HepG2 (cell line): ENCODE data around the gene NOTUM. TPM values are rescaled to one million over a fixed set of nuclear protein-coding genes. Genes with fewer than 3 reads are reported as not detected.

Experiments
- ATAC-seq: fragments of 200-7000 bp; cut with Tn5 transposase; 3 replicates; pipeline ENCODE4 v1.9.1; 2020; ENCODE audit warnings: mild to moderate bottlenecking, moderate library complexity
- BruUV-seq: library from RNA; stranded (reverse); fragments of 400-500 nt; replicated peaks from 2 replicates; lab custom pipeline; 2021; lab: Mats Ljungman, UMichigan
- CTCF ChIA-PET: fragments of 300-600 bp; formaldehyde crosslinking; extraction: SDS; loops from one replicate; lab custom pipeline; 2021; ENCODE audit warnings: low total read pairs, inconsistent platforms, low intra/inter-chr PET ratio; lab: Yijun Ruan, JAX
- POLR2A ChIA-PET: fragments of 350-600 bp; sonication (Branson Sonifier 250); formaldehyde crosslinking; loops from one replicate; lab custom pipeline; 2020; ENCODE audit warnings: antibody characterized with exemption, inconsistent platforms; lab: Yijun Ruan, JAX
- DNase-seq: peaks from one replicate; pipeline ENCODE4 v3.0.0-alpha.2; 2015; ENCODE audit warnings: low spot score
- FAIRE-seq: peaks from 3 replicates; lab custom pipeline; 2011; peaks lifted over from hg19 to GRCh38; lab: Jason Lieb, UNC
- H2AFZ ChIP-seq: one replicate; pipeline ENCODE4 v1.6.1; 2011; ENCODE audit warnings: low read length, inconsistent platforms
- H3K27ac ChIP-seq: fragments of 300-600 bp; 3 replicates; pipeline ENCODE4 v1.8.0; 2011; ENCODE audit warnings: mixed run types, mild to moderate bottlenecking, mixed read lengths, low read length, inconsistent platforms; ENCODE audit not compliant: insufficient read depth; ENCODE audit errors: extremely low read length
- H3K27me3 ChIP-seq, 2 experiments: fragments of 200-600 bp in 1 of 2; 2 replicates in 1 of 2; 3 replicates in 1 of 2; pipeline versions ENCODE4 v1.6.0 to v1.8.0; 2011; ENCODE audit warnings: low read length in 2 of 2, mild to moderate bottlenecking in 2 of 2, moderate library complexity in 2 of 2, inconsistent platforms in 1 of 2; ENCODE audit not compliant: insufficient read depth in 2 of 2, control insufficient read depth in 1 of 2
- H3K36me3 ChIP-seq, 2 experiments: fragments of 200-600 bp in 1 of 2; replicated peaks in 1 of 2; 2 replicates in 1 of 2; 3 replicates in 1 of 2; pipeline versions ENCODE4 v1.5.1 to v1.8.0; 2011; ENCODE audit warnings: low read length in 2 of 2, inconsistent platforms in 1 of 2; ENCODE audit not compliant: insufficient read depth in 2 of 2, control insufficient read depth in 1 of 2
- H3K4me1 ChIP-seq: 2 replicates; pipeline ENCODE4 v1.5.1; 2012; ENCODE audit warnings: low read length, inconsistent platforms; ENCODE audit not compliant: insufficient read depth
- H3K4me2 ChIP-seq: 2 replicates; pipeline ENCODE4 v1.6.0; 2011; ENCODE audit warnings: low read depth, low read length, inconsistent platforms
- H3K4me3 ChIP-seq, 3 experiments: fragments of 200-600 bp in 1 of 3; sonication (generic), shearing (Covaris generic) in 1 of 3; replicated peaks in 1 of 3; 2 replicates each; pipeline ENCODE4 v1.5.1; 2011 to 2016; ENCODE audit warnings: low read length in 3 of 3, inconsistent platforms in 2 of 3, low read depth in 2 of 3, mild to moderate bottlenecking in 2 of 3, control low read depth in 1 of 3, mixed read lengths in 1 of 3; ENCODE audit not compliant: insufficient read depth in 1 of 3
- H3K79me2 ChIP-seq: one replicate; pipeline ENCODE4 v1.6.1; 2011; ENCODE audit warnings: low read length, inconsistent platforms; ENCODE audit not compliant: insufficient read depth
- H3K9ac ChIP-seq: 2 replicates; pipeline ENCODE4 v1.6.0; 2011; ENCODE audit warnings: mild to moderate bottlenecking, low read depth, low read length, inconsistent platforms; ENCODE audit not compliant: insufficient read depth
- H3K9me3 ChIP-seq: 2 replicates; pipeline ENCODE4 v1.5.1; 2012; ENCODE audit warnings: mild to moderate bottlenecking, low read length
- H4K20me1 ChIP-seq: 2 replicates; pipeline ENCODE4 v1.6.0; 2011; ENCODE audit warnings: inconsistent platforms, mild to moderate bottlenecking, low read length, moderate library complexity; ENCODE audit not compliant: insufficient read depth
- THYN1 ChIP-seq: sonication (generic); formaldehyde crosslinking; IDR thresholded peaks from 2 replicates; pipeline ENCODE4 v1.8.1; 2023; ENCODE audit warnings: low read depth, mild to moderate bottlenecking, moderate library complexity, missing genetic modification reagents, borderline replicate concordance
- ZNF350 ChIP-seq: sonication (generic); formaldehyde crosslinking; IDR thresholded peaks from 2 replicates; pipeline ENCODE4 v1.4.0; 2020; ENCODE audit warnings: mild to moderate bottlenecking, low read depth, missing genetic modification reagents, borderline replicate concordance
- ZSCAN22 ChIP-seq: sonication (generic); formaldehyde crosslinking; IDR thresholded peaks from 2 replicates; pipeline ENCODE4 v1.4.0; 2020; ENCODE audit warnings: mild to moderate bottlenecking, missing genetic modification reagents
- WGBS: methylation state at CpG from one replicate; pipeline ENCODE4 v1.1.6; 2017; ENCODE audit warnings: low lambda C conversion rate; 5-methylcytosine and 5-hydroxymethylcytosine counted together
- in situ Hi-C: cut with HindIII; loops from 2 replicates; pipeline ENCODE4 v1.10.0; 2017; ENCODE audit warnings: low pct_unique_long_range_greater_than_20kb; ENCODE audit not compliant: extremely low pct_ligation_motif_present
- intact Hi-C: fragments of 100-400 bp; cut with micrococcal nuclease; formaldehyde crosslinking; loops from one replicate; pipeline ENCODE4 v1.10.0; 2022; ENCODE audit not compliant: unreplicated experiment
- polyA plus RNA-seq, 8 experiments: library from polyadenylated mRNA; depleted of rRNA in 3 of 8; stranded (reverse) in 7 of 8; unstranded in 1 of 8; fragments of >200 nt; fragmentation: Illumina TruSeq in 4 of 8; extraction: Trizol in 4 of 8; gene quantifications; 2 replicates each; pipeline versions ENCODE4 v1.2.1 to v1.2.3, GENCODE V29; 2011 to 2016; ENCODE audit warnings: low read depth in 4 of 8, missing spikeins in 1 of 8, mixed read lengths in 1 of 8; ENCODE audit not compliant: insufficient read depth in 1 of 8
- total RNA-seq, 5 experiments: library from RNA; depleted of rRNA; stranded (reverse); fragments of >200 nt; fragmentation: Illumina TruSeq; extraction: Trizol; gene quantifications; 2 replicates each; pipeline ENCODE4 v1.2.3, GENCODE V29; 2016; ENCODE audit warnings: low read depth in 1 of 5
- TF ChIP-seq, protein P1 (sequence below): sonication (generic); formaldehyde crosslinking; IDR thresholded peaks from 2 replicates; pipeline ENCODE4 v1.8.0; 2022; ENCODE audit warnings: missing genetic modification reagents, mild to moderate bottlenecking, inconsistent platforms, borderline replicate concordance
- TF ChIP-seq, protein P2 (sequence below): sonication (generic); formaldehyde crosslinking; conservative IDR thresholded peaks from 2 replicates; pipeline ENCODE4 v1.4.0; 2020; ENCODE audit warnings: mild to moderate bottlenecking, missing genetic modification reagents, moderate library complexity
- TF ChIP-seq, protein P3 (sequence below): sonication (generic); formaldehyde crosslinking; IDR thresholded peaks from 2 replicates; pipeline ENCODE4 v1.8.0; 2022; ENCODE audit warnings: mild to moderate bottlenecking, missing genetic modification reagents, borderline replicate concordance
- TF ChIP-seq, protein P4 (sequence below): sonication (generic); formaldehyde crosslinking; IDR thresholded peaks from 2 replicates; pipeline ENCODE4 v1.8.1; 2022; ENCODE audit warnings: low read depth, mild to moderate bottlenecking, missing genetic modification reagents
- TF ChIP-seq, protein P5 (sequence below): sonication (generic); formaldehyde crosslinking; conservative IDR thresholded peaks from 2 replicates; pipeline ENCODE4 v1.8.0; 2022; ENCODE audit warnings: missing genetic modification reagents

The NOTUM gene
- total and polyA plus RNA-seq, 2 of the 13 experiments (the other 11 are each of a cell fraction or from before 2014, with no cell fraction given), result 150 to 160 TPM

DNA sequence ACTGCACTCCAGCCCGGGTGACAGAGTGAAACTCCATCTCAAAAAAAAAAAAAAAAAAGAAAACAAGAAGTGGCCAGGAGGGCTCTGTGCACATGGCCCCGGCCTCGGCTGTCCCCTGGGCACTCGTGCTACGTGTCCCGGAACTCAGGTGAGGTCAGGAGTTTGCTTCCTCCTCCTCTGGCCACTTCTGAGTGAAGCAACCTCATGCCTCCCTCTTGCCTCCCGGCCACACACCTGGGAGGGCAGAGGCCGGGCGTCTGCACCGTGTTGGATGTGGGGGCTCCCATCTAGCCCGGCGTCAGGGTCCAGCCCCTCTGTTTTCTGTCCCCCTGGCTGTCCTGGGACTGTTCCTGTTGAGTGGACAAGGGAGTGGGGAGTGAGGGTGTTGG, 38.6 kb upstream of the NOTUM start (continued):
- TF ChIP-seq ZSCAN22 (CRISPR knock-in tag), result no peak
- TF ChIP-seq, protein P1, sequence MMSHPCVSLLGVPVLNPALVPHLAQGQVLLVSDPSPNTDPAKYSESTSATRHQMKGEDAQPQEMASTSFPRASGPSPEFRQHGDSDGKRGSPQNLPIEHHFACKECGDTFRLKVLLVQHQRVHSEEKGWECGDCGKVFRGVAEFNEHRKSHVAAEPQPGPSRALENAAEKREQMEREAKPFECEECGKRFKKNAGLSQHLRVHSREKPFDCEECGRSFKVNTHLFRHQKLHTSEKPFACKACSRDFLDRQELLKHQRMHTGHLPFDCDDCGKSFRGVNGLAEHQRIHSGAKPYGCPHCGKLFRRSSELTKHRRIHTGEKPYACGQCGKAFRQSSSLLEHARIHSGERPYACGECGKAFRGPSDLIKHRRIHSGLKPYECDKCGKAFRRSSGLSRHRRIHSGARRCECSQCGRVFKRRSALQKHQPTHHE, result no peak
- TF ChIP-seq, protein P2, sequence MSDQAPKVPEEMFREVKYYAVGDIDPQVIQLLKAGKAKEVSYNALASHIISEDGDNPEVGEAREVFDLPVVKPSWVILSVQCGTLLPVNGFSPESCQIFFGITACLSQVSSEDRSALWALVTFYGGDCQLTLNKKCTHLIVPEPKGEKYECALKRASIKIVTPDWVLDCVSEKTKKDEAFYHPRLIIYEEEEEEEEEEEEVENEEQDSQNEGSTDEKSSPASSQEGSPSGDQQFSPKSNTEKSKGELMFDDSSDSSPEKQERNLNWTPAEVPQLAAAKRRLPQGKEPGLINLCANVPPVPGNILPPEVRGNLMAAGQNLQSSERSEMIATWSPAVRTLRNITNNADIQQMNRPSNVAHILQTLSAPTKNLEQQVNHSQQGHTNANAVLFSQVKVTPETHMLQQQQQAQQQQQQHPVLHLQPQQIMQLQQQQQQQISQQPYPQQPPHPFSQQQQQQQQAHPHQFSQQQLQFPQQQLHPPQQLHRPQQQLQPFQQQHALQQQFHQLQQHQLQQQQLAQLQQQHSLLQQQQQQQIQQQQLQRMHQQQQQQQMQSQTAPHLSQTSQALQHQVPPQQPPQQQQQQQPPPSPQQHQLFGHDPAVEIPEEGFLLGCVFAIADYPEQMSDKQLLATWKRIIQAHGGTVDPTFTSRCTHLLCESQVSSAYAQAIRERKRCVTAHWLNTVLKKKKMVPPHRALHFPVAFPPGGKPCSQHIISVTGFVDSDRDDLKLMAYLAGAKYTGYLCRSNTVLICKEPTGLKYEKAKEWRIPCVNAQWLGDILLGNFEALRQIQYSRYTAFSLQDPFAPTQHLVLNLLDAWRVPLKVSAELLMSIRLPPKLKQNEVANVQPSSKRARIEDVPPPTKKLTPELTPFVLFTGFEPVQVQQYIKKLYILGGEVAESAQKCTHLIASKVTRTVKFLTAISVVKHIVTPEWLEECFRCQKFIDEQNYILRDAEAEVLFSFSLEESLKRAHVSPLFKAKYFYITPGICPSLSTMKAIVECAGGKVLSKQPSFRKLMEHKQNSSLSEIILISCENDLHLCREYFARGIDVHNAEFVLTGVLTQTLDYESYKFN (CRISPR knock-in tag), result no peak
- TF ChIP-seq, all 625 proteins: peak for 97

DNA sequence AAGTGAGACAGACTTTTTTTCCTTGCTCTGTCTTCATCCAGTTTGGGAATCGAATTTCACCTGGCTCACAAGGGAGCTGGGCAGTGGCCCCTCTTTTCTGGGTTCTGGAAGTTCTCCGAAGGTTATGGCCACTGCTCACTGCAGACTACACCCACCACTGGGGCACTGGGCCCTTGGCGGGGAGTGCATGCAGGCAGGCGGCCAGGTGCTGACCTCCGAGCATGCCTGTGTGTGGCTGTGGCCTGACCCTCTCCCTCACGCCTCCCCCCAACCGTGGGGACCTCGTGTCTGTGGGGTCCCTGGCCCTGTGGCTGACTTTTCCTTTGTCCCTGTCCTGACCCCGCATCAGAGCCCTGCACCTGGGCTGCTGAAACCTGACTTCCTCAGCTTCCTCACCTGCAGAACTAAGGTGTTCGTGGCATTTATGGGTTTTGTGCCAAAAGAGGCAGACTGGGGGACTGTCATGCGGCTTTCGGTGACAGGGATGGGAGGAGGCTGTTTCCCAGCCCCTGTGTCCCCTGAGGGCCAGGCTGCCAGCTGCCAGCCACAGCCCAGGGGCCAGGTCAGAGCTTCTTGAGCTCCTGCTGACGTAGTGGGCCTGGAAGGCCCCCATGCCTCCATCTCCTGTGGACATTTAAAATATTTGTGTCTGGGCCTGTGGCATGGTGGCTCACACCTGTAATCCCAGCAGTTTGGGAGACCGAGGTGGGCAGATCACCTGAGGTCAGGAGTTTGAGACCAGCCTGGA, 37.9 kb upstream of the NOTUM start:
- ChIA-PET POLR2A (interaction anchor here (3.2 to 16.1 kb wide), 5 partner anchors 19 to 45 kb away, joined by 11 to 470 read pairs (median 72); partner anchors contain the start of genes ASPSCR1, CENPX, LRRC45 and NOTUM), CTCF (interaction anchor here (0.9 to 5.6 kb wide), 3 partner anchors 22 to 39 kb away, joined by 5 to 73 read pairs (median 25); partner anchors contain the start of gene NOTUM)
- TF ChIP-seq THYN1 (no peak), ZNF350 (no peak)
- TF ChIP-seq, protein P3, sequence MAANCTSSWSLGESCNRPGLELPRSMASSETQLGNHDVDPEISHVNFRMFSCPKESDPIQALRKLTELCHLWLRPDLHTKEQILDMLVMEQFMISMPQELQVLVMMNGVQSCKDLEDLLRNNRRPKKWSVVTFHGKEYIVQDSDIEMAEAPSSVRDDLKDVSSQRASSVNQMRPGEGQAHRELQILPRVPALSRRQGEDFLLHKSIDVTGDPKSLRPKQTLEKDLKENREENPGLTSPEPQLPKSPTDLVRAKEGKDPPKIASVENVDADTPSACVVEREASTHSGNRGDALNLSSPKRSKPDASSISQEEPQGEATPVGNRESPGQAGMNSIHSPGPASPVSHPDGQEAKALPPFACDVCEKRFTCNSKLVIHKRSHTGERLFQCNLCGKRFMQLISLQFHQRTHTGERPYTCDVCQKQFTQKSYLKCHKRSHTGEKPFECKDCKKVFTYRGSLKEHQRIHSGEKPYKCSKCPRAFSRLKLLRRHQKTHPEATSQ (CRISPR knock-in tag), result no peak
- TF ChIP-seq, protein P4, sequence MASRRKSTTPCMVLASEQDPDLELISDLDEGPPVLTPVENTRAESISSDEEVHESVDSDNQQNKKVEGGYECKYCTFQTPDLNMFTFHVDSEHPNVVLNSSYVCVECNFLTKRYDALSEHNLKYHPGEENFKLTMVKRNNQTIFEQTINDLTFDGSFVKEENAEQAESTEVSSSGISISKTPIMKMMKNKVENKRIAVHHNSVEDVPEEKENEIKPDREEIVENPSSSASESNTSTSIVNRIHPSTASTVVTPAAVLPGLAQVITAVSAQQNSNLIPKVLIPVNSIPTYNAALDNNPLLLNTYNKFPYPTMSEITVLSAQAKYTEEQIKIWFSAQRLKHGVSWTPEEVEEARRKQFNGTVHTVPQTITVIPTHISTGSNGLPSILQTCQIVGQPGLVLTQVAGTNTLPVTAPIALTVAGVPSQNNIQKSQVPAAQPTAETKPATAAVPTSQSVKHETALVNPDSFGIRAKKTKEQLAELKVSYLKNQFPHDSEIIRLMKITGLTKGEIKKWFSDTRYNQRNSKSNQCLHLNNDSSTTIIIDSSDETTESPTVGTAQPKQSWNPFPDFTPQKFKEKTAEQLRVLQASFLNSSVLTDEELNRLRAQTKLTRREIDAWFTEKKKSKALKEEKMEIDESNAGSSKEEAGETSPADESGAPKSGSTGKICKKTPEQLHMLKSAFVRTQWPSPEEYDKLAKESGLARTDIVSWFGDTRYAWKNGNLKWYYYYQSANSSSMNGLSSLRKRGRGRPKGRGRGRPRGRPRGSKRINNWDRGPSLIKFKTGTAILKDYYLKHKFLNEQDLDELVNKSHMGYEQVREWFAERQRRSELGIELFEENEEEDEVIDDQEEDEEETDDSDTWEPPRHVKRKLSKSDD (CRISPR knock-in tag), result no peak
- TF ChIP-seq, protein P5, sequence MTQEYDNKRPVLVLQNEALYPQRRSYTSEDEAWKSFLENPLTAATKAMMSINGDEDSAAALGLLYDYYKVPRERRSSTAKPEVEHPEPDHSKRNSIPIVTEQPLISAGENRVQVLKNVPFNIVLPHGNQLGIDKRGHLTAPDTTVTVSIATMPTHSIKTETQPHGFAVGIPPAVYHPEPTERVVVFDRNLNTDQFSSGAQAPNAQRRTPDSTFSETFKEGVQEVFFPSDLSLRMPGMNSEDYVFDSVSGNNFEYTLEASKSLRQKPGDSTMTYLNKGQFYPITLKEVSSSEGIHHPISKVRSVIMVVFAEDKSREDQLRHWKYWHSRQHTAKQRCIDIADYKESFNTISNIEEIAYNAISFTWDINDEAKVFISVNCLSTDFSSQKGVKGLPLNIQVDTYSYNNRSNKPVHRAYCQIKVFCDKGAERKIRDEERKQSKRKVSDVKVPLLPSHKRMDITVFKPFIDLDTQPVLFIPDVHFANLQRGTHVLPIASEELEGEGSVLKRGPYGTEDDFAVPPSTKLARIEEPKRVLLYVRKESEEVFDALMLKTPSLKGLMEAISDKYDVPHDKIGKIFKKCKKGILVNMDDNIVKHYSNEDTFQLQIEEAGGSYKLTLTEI (CRISPR knock-in tag), result no peak

More for the DNA sequence above, 37.9 kb upstream of the NOTUM start:
- ATAC-seq (no peak), DNase-seq (no peak), FAIRE-seq (no peak)
- Histone ChIP-seq H3K9me3 (no peaks in the 10 kb centered on the region), H3K9ac (peak overlapping the region; percentile 80), H3K27ac (peak overlapping the region; percentile 95), H3K79me2 (peaks cover 74% of the 10 kb centered on the region), H3K4me3 (peak overlapping the region in 2 of 3 experiments; percentile 26 to 46; a peak in 4 of 6 replicates), H2AFZ (no peak overlapping the region), H3K4me1 (peaks cover 99% of the 10 kb centered on the region), H3K27me3 (no peaks in the 10 kb centered on the region), H4K20me1 (no peaks in the 10 kb centered on the region), H3K4me2 (peak overlapping the region; percentile 70), H3K36me3 (no peaks in the 10 kb centered on the region)
- BruUV-seq, result TSS peak; percentile 13
- intact Hi-C loops (no loop called here), in situ Hi-C loops (loop anchor here (5.0 kb wide), 1 partner anchor 42 kb away; no protein-coding TSS in a partner anchor)
- 64% methylated on average over 12 of the region's 14 CpGs for WGBS
